GM21825 (cell line): ENCODE data around the gene SS18.

ENCODE experiments used
- ATAC-seq: cut with Tn5 transposase; IDR thresholded peaks from one replicate; pipeline ENCODE4 v1.9.1; 2021; ENCODE audit warnings: mild to moderate bottlenecking, moderate library complexity; ENCODE audit not compliant: unreplicated experiment

Gene SS18

DNA sequence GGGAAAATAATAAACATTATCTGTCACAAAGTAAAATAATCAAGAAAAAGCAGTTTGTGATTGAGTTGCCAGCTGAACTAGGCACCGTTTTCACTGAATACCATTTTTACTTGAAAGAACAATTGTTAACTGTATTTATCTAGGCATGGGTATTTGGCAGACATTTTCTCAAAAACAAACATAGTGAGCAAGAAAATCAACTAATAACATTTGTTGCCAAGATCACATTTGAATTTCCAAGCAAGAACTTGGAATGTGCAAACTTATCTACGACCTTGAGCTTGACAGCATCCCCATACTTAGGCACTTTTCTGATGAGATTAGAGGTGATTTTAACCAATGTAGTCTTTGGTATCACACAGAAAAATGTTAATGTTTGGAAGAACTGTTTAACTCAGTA is 16.7 kb downstream of the SS18 start:
- ATAC-seq = no peak

GRCh38 chr18:26071725-26072124 is 18.7 kb downstream of the SS18 start:
- ATAC-seq = no peak

GRCh38 chr18:26071020-26071419 is 19.4 kb downstream of the SS18 start:
- ATAC-seq = no peak

- ATAC-seq = no peak
Observed at GRCh38 chr18:26059357-26059756, 31.1 kb downstream of the SS18 start.

DNA sequence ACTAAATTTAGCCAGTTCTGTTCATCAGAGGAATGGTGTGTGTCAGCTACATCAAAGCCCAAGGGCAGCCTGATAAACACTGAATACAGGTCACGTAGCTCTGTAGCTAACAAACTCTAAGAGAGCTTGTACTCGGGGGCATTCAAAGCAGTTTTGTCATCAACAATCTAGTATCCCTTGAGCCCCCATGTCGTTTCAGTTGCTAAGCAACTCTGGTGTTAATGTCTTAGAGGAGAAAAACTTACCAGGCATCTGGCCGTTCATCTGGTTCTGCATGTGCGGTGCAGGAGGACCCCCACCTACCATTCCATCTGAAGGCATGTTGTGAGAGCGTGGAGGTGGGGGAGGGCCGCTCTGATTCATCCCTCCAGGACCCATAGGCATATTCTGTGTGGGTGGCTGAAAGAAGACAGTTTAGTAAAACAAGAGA is 33.1 kb downstream of the SS18 start:
- no peak for ATAC-seq

GRCh38 chr18:26056291-26056690 is 34.1 kb downstream of the SS18 start:
- ATAC-seq = no peak

- no peak for ATAC-seq
Observed at GRCh38 chr18:26052505-26052904, 37.9 kb downstream of the SS18 start.

- ATAC-seq = no peak
Observed at GRCh38 chr18:26051843-26052242, 38.6 kb downstream of the SS18 start.

DNA sequence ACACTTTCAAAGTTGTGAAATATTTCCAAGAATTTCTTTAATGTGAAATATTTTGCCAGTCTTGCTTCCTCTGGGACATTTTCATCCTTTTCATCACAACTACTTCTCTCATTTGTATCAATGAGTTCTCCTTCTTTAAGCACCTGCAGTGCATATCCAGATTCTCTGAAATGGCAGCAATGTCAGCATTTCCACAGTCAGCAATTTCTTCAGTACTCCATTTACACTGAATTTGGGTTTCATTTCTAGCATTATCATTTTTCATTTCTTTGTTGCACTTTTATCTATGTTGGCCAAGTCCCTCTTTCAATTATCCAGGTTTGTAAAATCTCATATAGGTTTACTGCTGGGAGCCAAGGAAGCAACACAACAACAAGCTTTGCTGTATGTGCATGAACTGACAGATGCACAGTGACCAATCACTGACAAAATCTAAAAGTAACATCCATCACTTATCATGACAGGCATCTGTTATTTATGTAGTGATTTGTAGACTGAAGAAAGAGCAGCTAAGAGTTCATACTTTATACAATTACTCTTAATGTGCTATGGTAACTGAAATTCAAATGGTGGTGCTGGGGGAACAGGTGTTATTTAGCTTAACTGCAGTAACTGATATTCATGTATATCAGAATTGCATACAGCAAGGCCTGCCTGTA is 43.9 kb downstream of the SS18 start:
- no peak for ATAC-seq

DNA sequence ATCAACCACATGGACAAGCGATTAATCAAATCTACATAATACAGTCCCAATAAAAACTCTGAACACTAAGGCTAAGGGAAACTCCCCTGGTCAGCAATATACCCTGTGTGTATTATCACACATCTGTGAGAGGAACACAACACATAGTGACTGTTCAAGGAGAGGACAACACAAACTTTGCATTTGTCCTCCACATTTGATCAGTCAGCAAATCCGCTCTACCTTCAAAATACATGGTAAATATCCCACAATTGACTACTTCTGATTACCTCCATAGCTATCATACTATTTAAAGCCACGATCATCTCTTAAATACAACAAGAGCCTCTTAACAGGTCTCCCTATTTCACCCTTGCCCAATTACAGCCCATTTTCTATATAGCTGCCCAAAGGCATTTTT is 45.6 kb downstream of the SS18 start:
- no peak for ATAC-seq

DNA sequence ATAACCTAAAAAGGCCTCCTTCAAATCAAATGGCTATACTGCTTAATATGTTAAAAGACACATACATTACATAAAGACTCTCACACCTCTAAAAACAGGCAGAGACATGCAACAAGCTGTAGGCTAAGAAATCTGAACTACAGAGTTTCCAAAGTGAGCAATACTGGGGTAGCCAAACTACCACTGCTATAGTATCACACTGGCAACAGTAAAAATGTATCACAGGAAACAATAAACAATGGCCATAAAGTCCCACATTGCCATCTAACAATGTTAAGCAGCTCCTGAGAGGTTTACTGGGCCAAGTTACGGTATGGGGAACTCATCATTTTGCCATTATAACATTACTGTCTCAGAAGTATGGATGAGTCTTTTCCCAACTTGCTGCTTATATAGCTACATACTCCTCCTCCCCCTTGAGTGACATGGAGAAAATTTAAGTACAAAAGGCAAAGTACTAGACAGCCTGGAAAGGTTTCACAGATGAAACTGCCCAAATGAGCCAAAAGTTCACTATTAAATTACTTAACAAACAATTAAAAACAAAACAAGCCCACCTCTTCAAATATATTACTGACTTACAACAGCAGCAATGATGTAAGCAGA is 50.3 kb downstream of the SS18 start:
- ATAC-seq = no peak

DNA sequence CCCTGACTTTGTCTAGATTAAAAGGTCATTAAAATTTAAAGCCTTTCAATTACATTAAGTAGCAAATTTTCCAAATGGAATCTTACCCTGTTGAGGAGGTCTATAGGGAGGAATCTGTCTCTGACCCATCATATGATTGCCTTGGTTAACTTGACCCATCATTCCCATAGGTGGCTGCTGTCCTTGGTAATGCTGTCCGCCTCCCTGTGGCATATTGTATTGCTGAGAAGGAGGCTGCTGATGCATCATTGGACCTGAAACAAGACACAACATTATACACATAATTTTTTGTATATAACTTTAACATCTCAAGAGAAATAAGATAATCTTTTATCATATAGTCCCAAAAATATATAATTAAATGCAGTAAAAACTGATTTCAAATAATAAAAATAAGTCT is 51.2 kb downstream of the SS18 start:
- no peak for ATAC-seq

DNA sequence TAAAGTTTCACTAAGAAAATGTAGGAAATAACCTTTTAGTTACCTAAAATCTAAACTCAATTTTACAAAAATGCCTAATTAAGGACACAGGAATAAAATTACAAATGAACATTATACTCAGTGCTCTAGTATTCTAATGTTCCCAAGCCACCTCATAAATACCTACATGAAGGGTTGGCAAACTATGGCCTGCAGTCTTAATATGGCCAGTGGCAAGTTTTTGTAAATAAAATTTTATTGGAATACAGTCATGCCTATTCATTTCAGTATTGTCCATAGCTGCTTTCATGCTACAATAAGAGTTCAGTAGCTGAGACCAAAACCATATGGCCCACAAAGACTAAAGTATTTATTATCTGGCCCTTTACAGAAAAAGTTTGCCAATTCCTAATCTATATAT is 53.8 kb downstream of the SS18 start:
- ATAC-seq = no peak

GRCh38 chr18:26034850-26035497 is 55.4 kb downstream of the SS18 start:
- no peak for ATAC-seq

DNA sequence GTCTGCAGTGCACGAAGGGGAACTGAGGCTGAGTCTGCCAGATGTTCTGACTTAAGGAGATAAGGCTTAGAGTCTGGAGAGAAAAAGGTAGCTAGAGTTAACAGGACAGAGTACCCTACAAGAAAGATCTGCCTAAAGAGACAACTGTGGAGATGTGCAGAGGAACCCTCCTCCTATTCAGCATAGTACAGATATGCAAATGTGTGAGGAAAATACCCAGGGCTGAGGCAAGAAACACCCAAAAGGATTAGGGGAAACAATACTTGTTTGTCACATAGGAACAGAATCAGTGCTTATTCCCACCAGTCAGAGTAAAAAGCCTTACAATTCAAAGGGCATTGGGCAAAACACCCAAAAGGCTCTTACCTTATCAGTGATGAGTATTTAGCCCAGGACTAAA is 67.8 kb downstream of the SS18 start:
- ATAC-seq = no peak

DNA sequence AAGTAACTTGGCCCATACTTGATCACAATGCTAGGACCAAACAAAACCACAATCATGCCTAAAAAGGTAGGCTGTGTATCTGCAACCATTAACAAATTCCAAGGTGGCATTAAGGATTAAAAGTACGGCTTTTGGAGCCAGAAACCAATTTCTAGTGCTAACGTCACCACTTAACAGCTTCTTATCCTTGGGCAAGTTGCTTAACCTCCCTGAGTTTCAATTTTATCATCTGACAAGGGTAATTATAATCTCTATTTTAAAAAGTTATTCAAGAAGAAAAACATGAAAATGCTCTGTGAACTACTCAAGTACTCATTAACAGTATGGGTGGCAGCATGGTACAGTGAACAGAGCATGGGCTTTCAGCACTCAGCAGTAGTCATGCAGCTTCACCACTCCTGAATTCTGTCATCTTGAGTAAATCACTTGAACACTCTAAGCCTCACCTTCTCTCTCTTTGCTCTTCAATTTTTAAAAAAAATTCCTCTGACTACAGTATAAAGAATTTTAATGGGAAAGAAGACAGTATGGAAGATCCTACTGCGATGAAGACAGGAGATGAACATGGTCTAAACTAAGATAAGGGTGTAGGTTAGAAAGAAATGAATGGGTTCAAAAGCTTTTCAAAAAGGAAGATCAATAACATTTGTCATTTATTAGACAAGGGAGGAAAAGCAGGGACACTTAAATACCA is 69.2 kb downstream of the SS18 start:
- ATAC-seq = no peak

- no peak for ATAC-seq
Observed at GRCh38 chr18:26017929-26018328, 72.5 kb downstream of the SS18 start.

- ATAC-seq = no peak
Observed at GRCh38 chr18:26014462-26014861, 76.0 kb downstream of the SS18 start.

- ATAC-seq = no peak
Observed at GRCh38 chr18:26008619-26009018, 81.8 kb downstream of the SS18 start.

DNA sequence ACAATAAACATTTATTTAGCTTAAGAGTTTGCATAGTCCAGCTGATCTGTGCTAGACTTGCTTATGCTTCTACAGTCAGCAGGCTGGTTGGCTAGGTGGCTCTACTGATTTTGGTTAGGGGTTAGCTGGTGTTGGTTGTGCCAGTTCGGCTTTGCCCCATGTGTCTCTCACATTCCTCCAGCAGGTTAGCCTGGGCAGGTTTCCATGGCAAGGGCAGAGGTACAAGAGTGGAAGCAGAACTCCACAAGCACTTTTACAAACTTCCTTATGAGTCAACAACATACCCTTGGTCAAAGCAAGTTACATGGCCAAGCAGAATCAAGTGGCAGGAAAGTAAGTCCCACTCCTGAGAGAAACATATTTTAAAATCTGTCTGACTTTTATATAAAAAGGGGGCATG is 82.3 kb downstream of the SS18 start:
- no peak for ATAC-seq

DNA sequence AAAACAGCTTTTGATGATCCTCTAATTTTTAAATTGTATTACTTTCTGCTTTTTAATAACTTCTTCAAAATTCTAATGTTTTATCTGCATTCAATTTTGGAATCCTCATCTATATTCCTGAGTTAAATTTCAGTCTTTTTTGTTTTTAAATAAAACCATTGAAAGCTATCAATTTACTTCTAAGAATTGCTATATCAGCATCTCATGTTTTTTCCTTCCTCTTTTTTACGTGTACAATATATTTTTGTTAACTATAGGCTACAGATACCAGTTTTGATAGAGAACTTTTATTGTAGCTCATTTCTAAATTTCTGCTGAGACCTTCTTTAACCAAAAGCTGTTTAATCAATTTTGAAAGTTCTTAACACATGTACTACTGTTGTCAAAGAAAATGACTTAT is 84.5 kb downstream of the SS18 start:
- ATAC-seq = no peak

DNA sequence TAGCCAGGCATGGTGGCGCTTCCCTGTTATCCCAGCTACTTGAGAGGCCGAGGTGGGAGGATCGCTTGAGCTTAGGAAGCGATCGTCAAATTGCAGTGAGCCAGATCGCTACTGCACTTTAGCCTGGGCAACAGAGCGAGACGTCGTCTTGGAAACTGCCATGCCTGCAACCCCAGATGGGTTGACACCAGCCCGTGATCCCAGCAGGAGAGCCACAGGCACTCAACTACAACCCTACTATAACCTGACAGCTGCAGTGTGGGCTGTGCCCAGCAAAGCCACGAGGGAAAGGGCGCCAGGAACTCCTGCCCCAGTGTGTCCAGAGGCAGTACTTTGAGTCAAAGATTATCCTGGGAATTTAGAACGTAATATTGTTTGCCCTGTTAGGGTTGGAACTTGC is 85.6 kb downstream of the SS18 start:
- ATAC-seq = no peak
